Brain pericyte (primary cell): ENCODE data around the gene IFNW1.
"Not testable (repeated sequence)": the region's sequence is repeated elsewhere in the genome, so short reads cannot be mapped to it uniquely, and the experiment has no call there.

Experiments
- DNase-seq: peaks from one replicate; pipeline ENCODE4 v3.0.0-alpha.2; 2012; ENCODE audit warnings: low read depth, low spot score

The IFNW1 gene

DNA sequence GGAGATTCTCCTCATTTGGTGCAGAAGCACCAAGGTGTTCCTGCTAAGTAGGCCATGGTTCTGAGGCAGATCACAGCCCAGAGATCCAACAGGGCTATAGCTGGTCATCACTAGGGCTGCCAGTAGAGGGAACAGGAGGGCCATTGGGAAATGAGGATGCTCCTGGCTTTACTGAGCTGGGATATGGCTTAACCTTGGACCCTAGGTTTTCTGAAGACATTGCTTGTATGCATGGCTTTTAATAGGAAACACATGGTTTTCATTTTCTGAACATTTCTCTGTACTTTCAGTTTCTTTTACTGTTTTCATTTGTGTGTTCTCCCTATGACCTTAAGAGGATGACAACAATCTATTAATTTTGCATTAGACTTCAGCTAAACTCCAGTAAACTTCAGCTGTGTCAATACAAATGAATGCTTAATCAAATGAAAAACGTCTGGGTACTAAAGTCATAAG, at the start of gene IFNW1:
TSS of gene IFNW1 (minus strand) at position 406 of the 456 bp plus-strand sequence. CDS start at position 144, 262 bp downstream.
- DNase-seq = peak; percentile 30

DNA sequence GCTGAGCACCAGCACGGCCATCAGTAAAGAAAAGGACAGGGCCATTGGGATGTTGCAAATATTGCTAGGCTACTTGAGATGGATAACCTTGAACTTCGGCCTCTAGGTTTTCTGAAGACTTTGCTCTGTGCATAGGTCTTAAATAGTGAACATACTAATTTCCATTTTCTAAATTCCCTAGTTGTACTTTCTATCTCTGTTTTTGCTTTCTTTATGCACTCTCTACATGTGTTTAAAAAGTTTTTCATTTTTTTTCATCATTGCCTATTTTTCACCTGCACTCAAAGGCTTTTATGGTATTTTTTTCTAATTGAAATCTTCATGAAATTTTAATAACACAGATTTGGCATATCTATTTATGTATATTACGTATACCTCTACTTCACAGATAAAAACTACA, 45.9 kb upstream of the IFNW1 start, which contains the start of gene IFNA4:
TSS of gene IFNA4 (minus strand) at position 101 of the 400 bp plus-strand sequence. CDS start at position 45, 56 bp downstream.
- DNase-seq = not testable (repeated sequence)

DNA sequence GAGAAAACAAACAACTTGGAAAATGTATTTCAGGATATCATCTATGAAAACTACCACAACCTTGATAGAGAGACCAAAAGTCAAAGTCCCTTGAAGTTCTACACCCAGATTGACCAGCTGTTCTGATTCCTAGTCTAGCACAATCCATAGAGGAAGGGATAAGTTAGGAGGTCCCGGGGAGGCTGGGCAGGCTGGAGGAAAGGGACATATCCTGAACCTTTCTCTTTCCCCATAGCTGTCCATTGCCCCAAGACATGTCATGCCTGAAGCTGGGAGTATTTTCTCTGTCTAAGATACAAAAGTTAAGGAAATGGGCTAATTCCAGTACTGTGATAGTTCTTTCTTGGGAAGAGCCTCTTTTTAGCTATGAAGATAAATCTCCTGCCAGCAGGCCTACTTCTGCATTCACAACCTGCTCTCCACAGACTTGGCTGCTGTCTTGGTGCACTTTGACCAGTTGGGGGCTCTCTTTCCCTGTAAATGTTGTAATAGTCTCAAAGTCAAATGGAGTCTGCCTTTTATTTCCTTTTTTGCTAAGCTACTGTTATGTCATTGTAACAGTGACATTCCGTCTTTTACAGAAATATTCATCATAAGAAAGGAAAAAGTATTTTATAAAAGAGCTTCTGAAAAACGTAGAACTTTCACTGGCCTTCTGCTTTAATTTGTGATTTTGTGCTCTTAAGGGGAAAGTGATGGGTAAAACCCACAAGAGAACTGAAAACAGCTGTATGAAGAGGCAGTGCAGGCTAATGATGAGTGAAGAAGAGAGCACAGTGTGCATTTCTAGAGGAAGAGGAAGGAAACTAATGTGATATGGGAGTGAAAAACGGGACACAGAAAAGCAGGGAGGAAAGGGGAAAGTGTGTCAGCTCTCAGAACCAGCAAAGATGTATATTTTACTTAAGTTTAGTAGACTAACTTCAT, 41.4 kb upstream of the IFNW1 start:
- DNase-seq = not testable (repeated sequence)

DNA sequence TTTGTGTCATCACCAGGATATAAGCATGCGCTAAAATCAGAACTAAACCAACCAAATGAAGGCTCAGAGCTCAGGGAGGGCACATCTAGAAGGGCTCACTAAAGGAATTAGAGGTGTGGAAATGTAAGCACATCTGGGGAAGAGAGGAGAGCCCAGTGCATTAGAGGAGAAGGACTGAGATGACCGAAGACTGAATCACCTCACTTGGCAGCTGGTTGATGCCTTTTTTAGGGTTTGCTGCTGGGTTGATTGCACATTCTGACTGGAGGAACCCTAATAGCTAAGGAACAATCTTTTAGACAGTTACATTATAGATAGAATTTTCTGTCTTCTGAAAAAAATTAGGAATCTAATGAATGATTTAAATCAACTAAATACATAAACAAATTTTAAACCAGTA, 33.0 kb upstream of the IFNW1 start:
- no peak for DNase-seq

DNA sequence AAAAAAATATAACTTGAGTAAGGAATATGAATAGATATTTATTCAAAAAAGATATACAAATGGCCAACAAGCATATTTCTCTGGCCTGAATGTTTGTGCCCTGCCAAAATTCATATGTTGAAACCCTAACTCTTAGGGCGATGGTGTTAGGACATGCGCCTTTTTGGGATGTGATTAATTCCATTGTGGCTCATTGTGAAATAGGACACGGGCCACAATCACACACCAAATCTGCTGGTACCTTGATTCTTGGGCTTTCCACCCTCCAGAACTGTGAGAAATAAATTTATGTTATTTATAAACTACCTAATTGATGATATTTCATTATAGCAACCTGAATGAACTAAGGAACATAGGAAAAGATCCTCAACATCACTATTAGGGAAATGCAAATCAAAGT, 30.5 kb upstream of the IFNW1 start:
- DNase-seq = no peak

DNA sequence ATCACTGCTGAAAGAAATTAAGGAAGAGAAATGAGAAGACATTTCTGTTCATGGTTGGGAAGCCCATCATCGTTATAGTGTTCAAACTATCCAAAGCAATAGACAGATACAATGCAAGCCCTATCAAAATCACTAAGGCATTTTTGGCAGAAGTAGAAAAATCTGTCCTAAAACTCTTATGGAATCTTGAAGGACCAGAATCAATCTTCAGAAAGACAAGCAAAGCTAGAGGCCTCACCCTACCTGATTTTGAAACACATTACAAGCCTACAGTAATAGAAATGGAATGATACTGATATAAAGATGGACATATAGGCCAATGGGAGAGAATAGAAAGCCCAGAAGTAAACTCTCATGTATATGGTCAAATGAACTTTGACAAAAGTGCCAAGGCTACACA, 29.7 kb upstream of the IFNW1 start:
- DNase-seq = no peak

DNA sequence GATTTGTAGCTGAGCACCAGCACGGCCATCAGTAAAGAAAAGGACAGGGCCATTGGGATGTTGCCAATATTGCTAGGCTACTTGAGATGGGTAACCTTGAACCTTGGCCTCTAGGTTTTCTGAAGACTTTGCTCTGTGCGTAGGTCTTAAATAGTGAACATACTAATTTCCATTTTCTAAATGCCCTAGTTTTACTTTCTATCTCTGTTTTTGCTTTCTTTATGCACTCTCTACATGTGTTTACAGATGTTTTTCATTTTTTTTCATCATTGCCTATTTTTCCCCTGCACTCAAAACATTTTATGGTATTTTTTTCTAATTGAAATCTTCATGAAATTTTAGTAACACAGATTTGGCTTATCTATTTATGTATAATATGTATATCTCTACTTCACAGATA, 24.9 kb upstream of the IFNW1 start, which contains the start of gene IFNA21:
TSS of gene IFNA21 (minus strand) at position 101 of the 400 bp plus-strand sequence. CDS start at position 53, 48 bp downstream.
- DNase-seq = not testable (repeated sequence)

DNA sequence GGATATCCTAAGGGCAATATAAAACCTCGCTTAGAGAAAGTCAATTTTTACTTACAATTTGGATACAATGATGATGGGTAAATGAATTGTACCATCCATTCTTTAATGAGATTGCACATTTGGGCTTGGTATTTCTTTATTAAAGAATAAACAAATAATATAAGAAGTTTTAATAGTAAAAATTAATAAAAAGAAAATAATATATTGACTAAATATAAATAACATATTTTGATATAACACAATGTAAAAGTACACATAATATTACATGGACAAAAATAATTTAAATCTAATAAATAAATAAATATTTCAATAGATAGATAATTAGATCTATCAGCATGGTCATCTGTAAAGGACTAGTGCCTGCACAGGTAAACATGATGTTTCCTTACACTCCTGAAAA, 23.9 kb upstream of the IFNW1 start:
- DNase-seq = no peak

DNA sequence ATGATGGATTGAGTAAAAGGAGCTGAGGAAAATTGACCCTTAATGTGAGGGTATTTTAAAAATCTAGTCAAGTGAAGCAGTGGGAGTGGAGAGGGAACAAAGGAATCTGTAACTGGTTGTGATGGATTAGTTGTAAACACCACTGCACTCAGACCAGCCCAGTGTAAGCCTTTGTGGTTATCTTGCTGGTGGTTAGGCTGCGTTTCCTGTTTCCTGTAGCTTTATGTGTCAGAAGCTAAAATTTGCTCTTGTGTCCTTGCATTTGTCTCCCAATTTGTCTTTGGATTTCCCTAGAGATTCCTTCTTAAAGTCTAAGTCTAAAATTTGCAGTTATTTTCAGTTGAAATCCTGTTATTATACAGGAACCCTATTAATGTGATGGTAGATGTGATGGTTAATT, 18.5 kb upstream of the IFNW1 start:
- no peak for DNase-seq

DNA sequence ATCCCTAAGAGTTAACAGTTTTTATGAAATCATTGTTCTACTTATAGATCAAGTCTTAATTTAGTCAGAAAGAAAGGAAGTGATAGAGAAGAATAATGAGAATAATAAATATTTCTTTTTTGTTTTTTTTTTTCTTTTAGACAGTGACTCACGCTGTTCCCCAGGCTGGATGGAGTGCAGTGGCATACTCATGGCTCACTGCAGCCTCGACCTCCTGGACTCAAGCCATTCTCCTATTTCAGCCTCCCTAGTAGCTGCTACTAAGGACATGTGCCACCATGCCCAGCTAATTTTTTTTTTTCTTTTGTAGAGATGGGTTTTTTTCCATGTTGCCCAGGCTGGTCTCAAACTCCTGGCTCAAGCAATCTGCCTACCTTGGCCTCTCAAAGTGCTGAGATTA, 13.9 kb upstream of the IFNW1 start:
- no peak for DNase-seq

DNA sequence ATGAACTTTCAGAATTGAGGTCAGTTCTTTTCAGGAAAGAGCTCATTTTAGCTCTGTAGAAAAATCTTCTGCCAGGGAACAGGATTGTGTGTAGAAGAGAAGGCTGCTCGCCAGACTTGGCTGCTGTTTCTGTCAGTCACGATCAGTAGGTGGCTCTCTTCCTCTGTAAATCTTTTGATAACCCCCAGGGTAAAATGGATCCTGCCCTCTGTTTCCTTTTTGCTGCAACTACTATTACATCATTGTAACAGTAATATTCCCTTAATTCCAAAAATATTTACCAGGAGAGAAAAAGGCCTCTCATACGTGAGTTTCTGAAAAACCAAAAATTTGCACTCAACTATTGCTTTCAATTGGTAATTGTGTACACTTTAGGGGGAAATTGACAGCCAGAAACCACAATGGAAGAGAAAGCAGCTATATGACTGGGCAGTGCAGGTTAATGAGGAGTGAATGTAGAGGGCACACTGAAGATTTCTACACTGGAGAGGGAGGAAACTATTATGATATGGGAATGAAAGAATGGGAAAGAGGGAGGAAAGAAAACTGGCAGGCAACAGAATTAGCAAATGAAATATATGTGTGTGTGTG, 12.5 kb upstream of the IFNW1 start:
- DNase-seq = no peak

DNA sequence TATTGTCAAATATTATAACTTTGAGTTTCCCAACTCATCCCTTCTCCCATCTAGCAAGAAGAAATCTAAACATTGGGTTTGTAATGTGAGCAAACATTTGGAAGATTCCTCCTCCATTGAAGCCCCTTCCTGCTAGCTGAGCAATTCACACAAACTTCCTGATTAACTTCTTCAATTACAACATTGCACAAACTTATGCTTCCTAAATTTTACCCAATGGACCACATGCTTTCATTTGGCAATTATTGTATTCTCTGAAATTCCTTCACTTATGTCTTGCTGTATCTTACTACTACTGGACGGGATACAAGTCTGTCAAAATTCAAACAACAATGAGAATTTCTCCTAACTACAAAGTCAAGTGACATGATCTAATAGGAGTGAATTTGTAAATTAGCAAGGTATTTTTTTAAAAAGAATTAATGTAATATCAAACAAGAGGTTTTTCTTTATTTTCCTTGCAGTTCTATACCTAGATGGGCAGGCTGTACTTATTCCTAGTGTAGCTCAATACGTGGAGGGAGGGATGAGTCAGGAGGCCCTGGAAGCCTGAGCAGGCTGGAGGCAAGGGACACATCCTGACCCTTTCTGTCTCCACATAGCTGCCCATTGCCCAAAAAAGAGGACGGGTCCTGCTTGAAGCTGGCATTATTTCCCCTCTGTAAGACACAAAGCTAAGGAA, 11.8 kb upstream of the IFNW1 start:
- DNase-seq = peak; percentile 5

DNA sequence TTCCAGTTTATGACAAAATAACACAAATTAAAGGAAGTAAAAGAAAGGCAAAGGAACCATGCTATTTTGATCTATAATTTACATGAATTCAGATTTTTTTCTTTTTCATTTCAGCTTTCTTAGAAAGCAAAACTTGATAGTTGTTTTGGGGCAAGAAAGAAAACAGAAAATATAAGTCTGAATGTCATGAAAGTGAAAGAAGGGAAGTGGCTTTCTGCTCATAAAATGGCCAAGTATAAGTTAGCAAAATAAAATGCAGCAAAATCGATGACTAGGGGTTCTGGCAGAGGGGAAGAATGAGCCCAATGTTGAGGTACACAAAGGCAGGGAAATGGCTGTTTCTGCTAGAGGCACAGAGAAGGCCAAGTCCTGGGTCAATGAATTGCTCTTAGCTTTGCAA, 3.0 kb upstream of the IFNW1 start:
- no peak for DNase-seq

DNA sequence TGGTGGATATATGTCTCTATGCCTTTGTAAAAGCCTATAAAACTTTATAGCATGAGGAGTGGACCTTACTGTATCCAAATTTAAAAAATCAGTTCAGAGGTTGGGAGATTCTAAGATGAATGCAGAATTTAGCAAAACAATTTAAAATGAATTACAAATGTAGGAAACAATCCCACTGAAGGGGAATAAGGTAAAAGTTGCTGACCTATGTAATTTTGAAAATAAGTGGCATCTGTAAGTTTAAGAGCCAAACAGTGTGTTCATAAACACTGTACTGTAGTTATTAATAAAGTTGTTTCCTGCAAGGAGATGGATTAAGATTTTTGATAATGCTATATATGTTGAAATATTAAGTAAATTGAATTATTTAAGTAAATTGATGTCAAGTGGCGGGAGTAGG, 4.6 kb downstream of the IFNW1 start:
- no peak for DNase-seq

DNA sequence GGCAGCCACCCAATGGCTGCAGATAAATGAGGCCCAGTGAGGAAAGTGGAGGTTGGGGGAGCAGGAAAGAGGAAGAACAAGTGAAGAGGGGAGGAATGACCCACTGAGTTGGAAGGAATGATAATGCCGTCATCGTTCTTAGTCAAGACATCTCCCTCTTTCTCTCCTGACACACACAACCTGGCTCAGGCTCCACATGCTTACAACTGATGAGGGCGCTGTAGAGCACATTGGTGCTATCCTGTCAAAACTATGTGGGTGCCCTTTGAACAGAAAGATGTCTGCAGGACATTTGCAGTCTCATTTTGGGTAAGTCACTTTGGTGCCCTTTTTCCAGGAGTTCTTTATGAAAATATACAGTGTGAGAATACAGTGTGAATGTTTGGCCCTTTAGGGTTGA, 5.9 kb downstream of the IFNW1 start:
- DNase-seq = no peak

DNA sequence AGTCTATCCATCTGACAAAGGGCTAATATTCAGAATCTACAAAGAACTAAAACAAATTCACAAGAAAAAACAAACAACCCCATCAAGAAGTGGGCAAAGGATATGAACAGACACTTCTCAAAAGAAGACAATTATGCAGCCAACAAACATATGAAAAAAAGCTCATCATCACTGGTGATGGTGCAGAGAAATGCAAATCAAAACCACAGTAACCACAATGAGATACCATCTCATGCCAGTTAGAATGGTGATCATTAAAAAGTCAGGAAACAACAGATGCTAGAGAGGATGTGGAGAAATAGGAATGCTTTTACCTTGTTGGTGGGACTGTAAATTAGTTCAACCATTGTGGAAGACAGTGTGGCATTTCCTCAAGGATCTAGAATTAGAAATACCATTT, 13.4 kb downstream of the IFNW1 start:
- DNase-seq = not testable (repeated sequence)

DNA sequence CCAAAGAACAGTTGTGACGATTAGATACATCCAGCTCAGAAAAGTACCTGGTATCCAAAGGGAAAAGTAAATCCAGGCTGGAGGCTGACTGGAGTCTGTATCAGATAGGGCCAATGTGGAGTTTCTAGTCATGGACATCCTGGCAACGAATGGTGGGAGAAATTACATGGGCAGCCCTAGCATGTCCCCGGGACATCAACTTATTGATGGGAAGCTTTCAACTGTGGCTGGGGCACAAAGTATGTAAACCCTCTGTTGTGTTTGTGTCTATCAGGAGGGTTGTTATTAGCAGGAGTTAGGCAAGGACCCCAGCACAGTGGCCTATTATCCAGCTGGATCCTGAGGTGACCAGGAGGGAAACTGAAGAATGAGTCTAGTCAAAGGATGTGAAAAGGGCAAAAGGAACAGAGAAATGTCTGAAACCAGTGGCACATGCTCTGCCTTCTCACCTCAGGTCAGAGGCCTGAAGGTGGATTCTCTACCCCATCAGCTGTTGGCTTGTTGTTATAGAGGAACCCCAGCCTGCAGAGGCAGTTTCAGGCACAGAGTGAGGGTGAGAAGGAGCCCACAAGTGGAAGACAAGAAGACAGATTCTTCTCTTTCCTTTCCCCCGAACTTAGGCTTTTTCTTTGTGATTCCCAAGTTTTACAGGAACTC, 19.9 kb downstream of the IFNW1 start:
- no peak for DNase-seq

DNA sequence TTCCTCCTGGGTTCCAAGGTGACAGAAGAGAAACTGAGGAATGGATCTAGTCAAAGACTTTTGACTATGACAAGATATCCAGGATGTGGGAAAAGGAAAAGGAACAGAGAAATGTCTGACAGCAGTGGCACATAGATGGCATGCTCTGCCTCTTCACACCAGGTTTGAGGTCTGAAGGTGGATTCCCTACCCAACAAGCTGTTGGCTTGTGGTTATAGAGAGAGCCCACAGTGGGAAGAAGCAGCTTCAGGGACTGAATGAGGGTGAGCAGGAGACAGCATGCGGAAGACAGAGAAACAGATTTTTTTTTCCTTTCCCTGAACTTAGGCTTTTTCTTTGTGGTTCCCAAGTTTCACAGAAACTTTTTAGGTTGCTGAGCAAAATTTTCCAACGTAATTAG, 20.6 kb downstream of the IFNW1 start:
- DNase-seq = no peak

DNA sequence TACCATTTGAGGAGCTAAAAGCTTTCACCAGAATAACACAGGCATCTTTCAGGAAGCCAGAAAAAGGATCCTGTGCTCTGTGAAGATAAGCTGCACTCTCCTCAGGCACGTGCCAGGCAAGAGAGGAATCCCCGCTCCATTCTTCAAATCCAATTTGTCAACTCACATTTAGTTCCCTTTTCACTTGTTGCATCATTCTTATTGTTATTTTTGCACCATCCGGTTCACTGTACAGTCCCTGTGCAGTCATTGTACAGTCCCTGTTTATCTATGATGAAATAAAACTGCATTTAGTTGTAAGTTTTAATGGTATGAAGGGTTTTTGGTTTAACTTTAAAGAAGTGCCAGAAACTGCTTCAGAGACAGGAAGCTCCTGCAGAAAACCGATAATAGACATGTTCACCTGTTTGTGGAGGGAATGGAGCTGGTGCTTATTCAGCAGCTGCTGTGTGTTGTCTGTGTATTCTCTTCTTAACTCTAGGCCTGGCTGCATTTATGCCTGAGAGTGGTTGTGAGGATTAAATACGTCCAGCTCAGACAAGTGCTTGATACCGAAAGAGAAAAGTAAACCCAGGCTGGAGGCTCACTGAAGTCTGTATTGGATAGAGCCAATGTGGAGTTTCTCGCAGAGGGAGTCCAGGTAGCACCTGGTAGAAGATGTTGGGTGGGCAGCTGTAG, 22.4 kb downstream of the IFNW1 start:
- no peak for DNase-seq

DNA sequence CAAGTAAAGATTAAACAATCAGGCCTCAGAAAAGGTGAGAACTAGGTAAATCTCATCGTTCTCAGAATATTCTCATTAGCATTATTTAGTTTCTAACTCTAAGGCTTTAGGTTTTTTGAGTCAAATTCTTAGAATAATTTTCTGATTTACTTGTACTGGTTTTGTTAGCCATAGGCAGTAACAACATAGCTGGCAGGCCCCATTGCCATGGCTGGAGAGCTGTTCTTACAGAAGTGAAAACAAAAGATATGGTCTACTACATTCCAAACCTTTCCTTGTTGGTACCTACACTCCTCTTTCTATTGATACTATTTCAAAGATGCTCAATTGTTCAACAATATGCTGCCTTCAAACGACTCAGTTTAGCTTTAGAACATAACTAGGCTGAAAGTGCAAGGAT, 27.3 kb downstream of the IFNW1 start:
- no peak for DNase-seq
